ENCODE results near the gene NAALADL2.

DNA sequence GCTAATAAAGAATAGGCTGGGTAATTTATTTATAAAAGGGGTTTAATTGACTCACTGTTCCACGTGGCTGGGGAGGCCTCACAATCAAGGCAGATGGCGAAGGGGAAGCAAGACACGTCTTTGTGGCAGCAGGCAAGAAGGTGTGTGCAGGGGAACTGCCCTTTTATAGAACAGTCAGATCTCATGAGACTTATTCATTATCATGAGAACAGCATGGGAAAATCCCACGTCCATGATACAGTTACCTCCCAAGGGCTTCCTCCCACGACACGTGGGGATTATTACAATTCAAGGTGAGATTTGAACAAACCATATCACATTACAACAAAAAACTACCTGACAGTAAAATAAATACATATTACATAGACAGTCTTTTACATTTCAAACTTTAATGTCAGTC lies 414.9 kb downstream of the NAALADL2 start:
- TF ChIP-seq, protein P1, sequence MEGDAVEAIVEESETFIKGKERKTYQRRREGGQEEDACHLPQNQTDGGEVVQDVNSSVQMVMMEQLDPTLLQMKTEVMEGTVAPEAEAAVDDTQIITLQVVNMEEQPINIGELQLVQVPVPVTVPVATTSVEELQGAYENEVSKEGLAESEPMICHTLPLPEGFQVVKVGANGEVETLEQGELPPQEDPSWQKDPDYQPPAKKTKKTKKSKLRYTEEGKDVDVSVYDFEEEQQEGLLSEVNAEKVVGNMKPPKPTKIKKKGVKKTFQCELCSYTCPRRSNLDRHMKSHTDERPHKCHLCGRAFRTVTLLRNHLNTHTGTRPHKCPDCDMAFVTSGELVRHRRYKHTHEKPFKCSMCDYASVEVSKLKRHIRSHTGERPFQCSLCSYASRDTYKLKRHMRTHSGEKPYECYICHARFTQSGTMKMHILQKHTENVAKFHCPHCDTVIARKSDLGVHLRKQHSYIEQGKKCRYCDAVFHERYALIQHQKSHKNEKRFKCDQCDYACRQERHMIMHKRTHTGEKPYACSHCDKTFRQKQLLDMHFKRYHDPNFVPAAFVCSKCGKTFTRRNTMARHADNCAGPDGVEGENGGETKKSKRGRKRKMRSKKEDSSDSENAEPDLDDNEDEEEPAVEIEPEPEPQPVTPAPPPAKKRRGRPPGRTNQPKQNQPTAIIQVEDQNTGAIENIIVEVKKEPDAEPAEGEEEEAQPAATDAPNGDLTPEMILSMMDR (IDR thresholded peaks at IDR 0.05): no peak
- no peak for TF ChIP-seq POLR2A (IDR thresholded peaks at IDR 0.05)

All from body of pancreas (tissue), 4 donors.